Measurements from ENCODE around the gene PNRC2.

GRCh38 chr1:23979387-23979880, 19.8 kb downstream of the PNRC2 start:
- no peak for TF ChIP-seq CTCF (IDR thresholded peaks at IDR 0.05)
- no peak for TF ChIP-seq POLR2A (IDR thresholded peaks at IDR 0.05)
- no peak for TF ChIP-seq POLR2AphosphoS5 (IDR thresholded peaks at IDR 0.05)
- TF ChIP-seq EP300 (IDR thresholded peaks at IDR 0.05), result no peak
